ENCODE data around the gene FHOD3.
A peak's percentile ranks its signal among the peaks of the same experiment; 100 is the strongest.

Gene FHOD3

DNA sequence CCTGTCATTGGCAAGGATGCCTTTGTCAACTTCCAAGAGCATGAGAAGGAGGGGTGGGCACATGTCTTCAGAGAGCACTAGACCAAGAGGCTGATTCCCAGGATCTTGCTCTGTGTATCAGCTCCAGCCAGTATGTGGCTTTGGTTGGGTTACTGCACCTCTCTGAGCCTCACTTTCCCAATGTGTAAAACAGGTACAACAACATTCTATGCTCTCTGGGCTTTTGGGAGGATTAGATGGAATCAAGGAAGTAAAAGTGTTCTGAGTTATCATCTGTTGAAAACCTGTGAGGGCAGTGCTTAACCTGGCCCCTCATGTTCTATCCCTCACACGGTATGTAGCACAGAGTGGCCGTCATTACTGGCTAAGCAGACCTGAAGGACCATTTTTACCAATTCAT is 103.9 kb downstream of the FHOD3 start:
- TF ChIP-seq GATA3 (IDR thresholded peaks at IDR 0.05; ENCODE audit: low read depth, low read length) (no peak), GATA2 (IDR thresholded peaks at IDR 0.05; ENCODE audit: low read depth, low read length) (no peak)

- TF ChIP-seq GATA3 (IDR thresholded peaks at IDR 0.05; ENCODE audit: low read depth, low read length) (no peak), GATA2 (IDR thresholded peaks at IDR 0.05; ENCODE audit: low read depth, low read length) (no peak)
Observed at GRCh38 chr18:36402765-36403396, 105.4 kb downstream of the FHOD3 start.

GRCh38 chr18:36403896-36404820 is 106.6 kb downstream of the FHOD3 start:
- TF ChIP-seq GATA3 (IDR thresholded peaks at IDR 0.05; ENCODE audit: low read depth, low read length) (no peak), GATA2 (IDR thresholded peaks at IDR 0.05; ENCODE audit: low read depth, low read length) (no peak)

DNA sequence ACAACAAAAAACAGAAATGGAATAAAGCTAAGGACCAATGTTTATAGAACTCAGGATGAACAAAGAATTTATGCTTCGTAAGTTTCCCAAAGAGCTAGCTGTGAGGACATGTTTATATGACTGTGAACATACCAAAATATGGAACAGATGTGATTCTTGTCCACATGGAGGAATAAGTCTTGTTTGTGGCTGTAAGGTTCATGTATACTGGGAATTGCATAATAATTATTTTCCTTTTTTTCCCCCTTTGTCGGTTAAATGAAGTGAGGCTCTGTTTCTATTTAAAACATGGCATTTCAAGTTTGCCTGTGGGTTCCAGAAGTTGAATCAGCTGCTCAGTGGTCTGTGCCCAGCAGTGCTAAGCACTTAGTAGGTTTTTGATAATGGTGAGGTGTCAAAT is 108.1 kb downstream of the FHOD3 start:
- TF ChIP-seq GATA2 (IDR thresholded peaks at IDR 0.05; ENCODE audit: low read depth, low read length) (no peak), GATA3 (IDR thresholded peaks at IDR 0.05; ENCODE audit: low read depth, low read length) (no peak)

- TF ChIP-seq GATA2 (IDR thresholded peaks at IDR 0.05; ENCODE audit: low read depth, low read length), result peak; percentile 93
- peak; percentile 78 for TF ChIP-seq GATA3 (IDR thresholded peaks at IDR 0.05; ENCODE audit: low read depth, low read length)
Observed at GRCh38 chr18:36406805-36407204, 109.3 kb downstream of the FHOD3 start.

- TF ChIP-seq GATA3 (IDR thresholded peaks at IDR 0.05; ENCODE audit: low read depth, low read length) (no peak), GATA2 (IDR thresholded peaks at IDR 0.05; ENCODE audit: low read depth, low read length) (no peak)
Observed at GRCh38 chr18:36408606-36409005, 111.1 kb downstream of the FHOD3 start.

DNA sequence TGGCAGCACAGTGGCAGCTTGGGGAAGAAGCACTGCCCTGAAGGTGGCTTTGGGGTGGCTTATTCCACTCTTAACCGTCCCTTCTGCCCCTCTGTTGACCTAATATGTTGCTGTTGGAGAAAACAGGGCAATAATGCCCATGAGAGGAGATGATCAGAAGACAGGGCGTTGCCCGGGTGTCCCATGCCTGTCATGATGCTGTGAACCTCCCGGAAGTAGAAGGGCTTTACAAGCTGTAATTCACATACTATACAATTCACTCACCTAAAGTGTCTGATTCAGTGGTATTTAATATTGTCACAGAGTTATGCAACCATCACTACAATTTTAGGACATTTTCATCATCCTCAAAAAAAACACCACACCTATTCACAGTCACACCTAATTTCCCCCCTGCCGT is 112.3 kb downstream of the FHOD3 start:
- no peak for TF ChIP-seq GATA3 (IDR thresholded peaks at IDR 0.05; ENCODE audit: low read depth, low read length)
- no peak for TF ChIP-seq GATA2 (IDR thresholded peaks at IDR 0.05; ENCODE audit: low read depth, low read length)

DNA sequence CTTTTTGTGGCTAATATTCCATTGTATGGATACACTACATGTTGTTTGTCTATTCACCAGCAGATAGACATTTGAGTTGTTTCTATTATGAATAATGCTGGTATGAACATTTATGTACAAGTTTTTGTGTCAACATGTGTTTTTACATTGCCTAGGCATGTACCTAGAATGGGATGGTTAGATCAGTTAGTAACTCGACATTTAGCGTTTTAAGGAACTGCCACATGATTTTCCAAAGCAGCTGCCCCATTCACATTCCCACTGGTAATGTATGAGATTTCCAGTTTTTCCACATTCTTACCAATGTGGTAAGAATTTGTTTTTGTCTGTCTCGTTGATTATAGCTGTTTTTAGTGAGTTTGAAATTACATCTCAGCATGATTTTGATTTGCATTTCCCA is 112.8 kb downstream of the FHOD3 start:
- no peak for TF ChIP-seq GATA3 (IDR thresholded peaks at IDR 0.05; ENCODE audit: low read depth, low read length)
- no peak for TF ChIP-seq GATA2 (IDR thresholded peaks at IDR 0.05; ENCODE audit: low read depth, low read length)

GRCh38 chr18:36411745-36412168 is 114.2 kb downstream of the FHOD3 start:
- TF ChIP-seq GATA3 (IDR thresholded peaks at IDR 0.05; ENCODE audit: low read depth, low read length), result no peak
- no peak for TF ChIP-seq GATA2 (IDR thresholded peaks at IDR 0.05; ENCODE audit: low read depth, low read length)

DNA sequence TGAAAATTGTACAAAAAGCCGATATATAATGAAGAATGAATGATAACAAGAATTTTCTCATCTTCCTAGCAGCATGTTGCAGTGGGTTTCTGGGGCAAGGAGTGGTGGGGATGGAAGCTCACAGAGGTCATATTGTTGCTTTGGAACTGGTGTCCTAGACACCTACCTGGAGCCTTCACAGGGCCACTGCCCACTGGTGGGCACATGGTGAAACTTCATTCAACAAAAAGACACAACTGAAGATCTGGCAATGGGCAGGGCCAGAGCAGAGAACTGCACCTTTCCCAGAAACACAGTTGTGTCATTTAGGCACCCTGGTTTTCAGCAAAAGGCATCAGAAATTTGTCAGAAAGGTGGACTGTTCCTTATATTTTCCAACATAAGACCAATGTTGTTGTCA is 115.3 kb downstream of the FHOD3 start:
- TF ChIP-seq GATA3 (IDR thresholded peaks at IDR 0.05; ENCODE audit: low read depth, low read length) (no peak), GATA2 (IDR thresholded peaks at IDR 0.05; ENCODE audit: low read depth, low read length) (no peak)

DNA sequence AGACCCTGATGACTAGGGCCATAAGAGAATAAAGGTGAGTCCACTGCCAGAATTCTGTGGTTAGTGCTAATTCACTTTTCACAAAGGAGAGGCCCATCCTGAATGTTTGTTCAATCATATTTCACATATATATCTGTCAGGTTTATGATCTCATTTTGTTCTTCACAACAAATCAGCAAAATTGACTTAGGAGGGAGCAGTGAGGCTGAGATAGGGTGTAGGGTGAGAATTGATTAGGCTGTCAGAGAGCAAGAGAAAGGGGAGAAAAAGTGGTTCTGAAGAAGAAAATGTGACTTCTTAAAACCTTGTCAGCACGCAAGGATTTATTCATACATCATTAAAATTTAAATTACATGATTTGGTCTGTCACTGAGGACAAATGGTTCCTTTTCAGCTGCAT is 117.7 kb downstream of the FHOD3 start:
- TF ChIP-seq GATA2 (IDR thresholded peaks at IDR 0.05; ENCODE audit: low read depth, low read length) (no peak), GATA3 (IDR thresholded peaks at IDR 0.05; ENCODE audit: low read depth, low read length) (no peak)

GRCh38 chr18:36415625-36416024 is 118.1 kb downstream of the FHOD3 start:
- no peak for TF ChIP-seq GATA2 (IDR thresholded peaks at IDR 0.05; ENCODE audit: low read depth, low read length)

DNA sequence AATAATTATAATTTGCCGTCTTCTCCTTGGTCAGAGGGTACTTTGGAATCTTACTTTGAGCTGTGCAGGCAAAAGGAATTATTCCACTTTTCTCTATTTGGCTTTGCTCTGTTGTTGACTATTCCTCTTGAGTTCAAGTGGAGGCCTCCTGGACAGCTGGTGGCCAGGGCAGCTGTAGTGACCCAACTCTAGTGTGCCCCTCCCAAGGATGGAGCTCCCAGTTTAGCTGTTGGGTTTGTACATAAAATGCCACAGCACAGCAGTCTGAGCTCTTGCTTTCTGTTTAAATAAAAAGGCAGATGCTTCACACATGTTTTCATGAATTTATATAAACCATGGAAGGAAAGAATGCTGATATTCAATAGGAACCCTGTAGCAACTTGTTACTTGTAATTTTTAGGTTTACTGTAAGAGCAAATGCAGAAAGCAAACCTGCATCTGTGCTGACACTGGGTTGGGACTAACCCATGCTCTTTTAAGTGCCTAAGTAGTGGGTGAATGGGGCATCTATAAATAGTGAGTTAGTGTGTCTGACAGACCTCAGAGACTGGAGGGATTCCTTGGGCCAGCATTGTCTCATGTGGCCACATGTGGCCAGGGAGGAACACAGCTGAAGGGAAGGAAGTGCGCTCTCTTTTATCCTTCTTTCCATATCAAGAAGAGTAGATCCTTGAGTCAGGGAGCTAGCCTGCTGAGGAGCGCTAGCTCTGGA is 121.8 kb downstream of the FHOD3 start:
- TF ChIP-seq GATA2 (IDR thresholded peaks at IDR 0.05; ENCODE audit: low read depth, low read length) (no peak), GATA3 (IDR thresholded peaks at IDR 0.05; ENCODE audit: low read depth, low read length) (no peak)

DNA sequence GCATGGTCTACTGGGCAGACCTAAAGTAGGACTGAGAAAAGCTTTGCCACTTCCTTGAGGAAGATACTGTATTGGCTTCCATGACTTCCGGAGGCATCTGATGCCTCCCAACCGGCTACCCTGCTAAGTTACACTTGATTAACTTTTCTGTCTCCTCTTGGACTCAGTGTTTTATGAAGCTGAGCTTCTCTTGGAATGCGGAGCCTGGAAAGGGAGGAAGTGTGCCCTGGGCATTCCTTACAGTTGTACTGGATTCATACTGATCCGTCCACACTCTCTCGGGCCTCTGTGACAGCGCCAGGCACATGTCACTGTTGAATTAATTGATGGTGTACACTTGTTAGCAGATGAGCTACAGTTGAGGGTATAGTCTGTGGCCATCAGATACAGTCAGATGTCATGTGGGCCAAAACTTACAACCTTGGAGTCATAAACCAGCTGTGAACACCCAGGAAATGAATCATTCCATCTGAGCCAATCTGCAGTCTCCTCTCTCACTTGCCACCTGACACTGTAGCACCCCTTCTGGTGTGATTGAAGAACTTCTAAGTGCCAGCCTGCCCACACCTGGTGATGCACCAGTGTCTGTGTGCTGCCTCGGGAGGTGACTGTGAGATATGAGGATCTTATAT is 122.5 kb downstream of the FHOD3 start:
- no peak for TF ChIP-seq GATA2 (IDR thresholded peaks at IDR 0.05; ENCODE audit: low read depth, low read length)
- TF ChIP-seq GATA3 (IDR thresholded peaks at IDR 0.05; ENCODE audit: low read depth, low read length), result no peak

Data from SH-SY5Y (cell line).